B cell (primary cell): ENCODE data around the gene LAG3. TPM values are rescaled to one million over a fixed set of nuclear protein-coding genes. Genes with fewer than 3 reads are reported as not detected.

ENCODE experiments used
- ATAC-seq: fragments of 200-7000 bp; cut with Tn5 transposase; one replicate; pipeline ENCODE4 v1.10.0; 2021; ENCODE audit warnings: low read depth, mild to moderate bottlenecking, moderate number of reproducible peaks, moderate library complexity
- CTCF ChIA-PET: fragments of 350-600 bp; sonication (Branson Sonifier 250); formaldehyde crosslinking; loops from one replicate; lab custom pipeline; 2021; ENCODE audit warnings: antibody characterized with exemption, inconsistent platforms; lab: Charles Lee
- POLR2A ChIA-PET: fragments of 350-600 bp; sonication (Branson Sonifier 250); formaldehyde crosslinking; loops from one replicate; lab custom pipeline; 2021; ENCODE audit warnings: antibody characterized with exemption; lab: Charles Lee
- DNase-seq: peaks from one replicate; pipeline ENCODE4 v3.0.0; 2013
- H2AFZ ChIP-seq: 2 replicates; pipeline ENCODE4 v1.6.1; 2012; ENCODE audit warnings: mild to moderate bottlenecking, low read depth, low read length; ENCODE audit not compliant: insufficient read depth, poor library complexity, severe bottlenecking
- H3K27ac ChIP-seq, 2 donors: 1 replicate in 1 of 2; 2 replicates in 1 of 2; pipeline ENCODE4 v1.5.1; 2012 to 2013; ENCODE audit warnings: low read length in 2 of 2, mild to moderate bottlenecking in 2 of 2, moderate library complexity in 1 of 2
- H3K27me3 ChIP-seq, 4 experiments: fragments of 200-600 bp in 1 of 4; sonication (generic) in 1 of 4; replicated peaks in 1 of 4; 1 replicate in 2 of 4; 2 replicates in 2 of 4; pipeline versions ENCODE4 v1.6.1 to v1.7.0; 2013 to 2016; ENCODE audit warnings: low read length in 3 of 4, mild to moderate bottlenecking in 2 of 4, mixed read lengths in 1 of 4, moderate library complexity in 1 of 4; ENCODE audit not compliant: insufficient read depth in 4 of 4, control insufficient read depth in 3 of 4; ENCODE audit errors: control extremely low read depth in 1 of 4
- H3K36me3 ChIP-seq, 2 experiments: replicated peaks in 1 of 2; 1 replicate in 1 of 2; 2 replicates in 1 of 2; pipeline versions ENCODE4 v1.6.1 to v1.7.1; 2013; ENCODE audit warnings: low read length in 1 of 2; ENCODE audit not compliant: insufficient read depth in 2 of 2, control insufficient read depth in 1 of 2; ENCODE audit errors: control extremely low read depth in 1 of 2, extremely low read depth in 1 of 2
- H3K4me1 ChIP-seq, 2 donors: fragments of 200-600 bp in 1 of 2; sonication (generic) in 1 of 2; 1 replicate in 1 of 2; 2 replicates in 1 of 2; pipeline versions ENCODE4 v1.5.1 to v1.6.1; 2013 to 2017; ENCODE audit warnings: low read length in 2 of 2; ENCODE audit not compliant: control insufficient read depth in 2 of 2, insufficient read depth in 2 of 2
- H3K4me2 ChIP-seq: replicated peaks from 2 replicates; pipeline ENCODE3; 2012; ENCODE audit warnings: mild to moderate bottlenecking, low read depth, low read length; ENCODE audit not compliant: poor library complexity, severe bottlenecking
- H3K4me3 ChIP-seq, 5 experiments: fragments of 200-600 bp in 1 of 5; sonication (generic) in 1 of 5; 1 replicate in 3 of 5; 2 replicates in 2 of 5; pipeline versions ENCODE4 v1.5.1 to v1.7.0; 2011 to 2016; ENCODE audit warnings: low read length in 4 of 5, mild to moderate bottlenecking in 4 of 5, low read depth in 2 of 5, control low read depth in 1 of 5, moderate library complexity in 1 of 5; ENCODE audit not compliant: insufficient read depth in 1 of 5; ENCODE audit errors: control extremely low read depth in 1 of 5, extremely low read depth in 1 of 5
- H3K79me2 ChIP-seq: fragments of 200-600 bp; sonication (generic); one replicate; pipeline ENCODE4 v1.6.0; 2016; ENCODE audit warnings: low read length; ENCODE audit not compliant: control insufficient read depth, insufficient read depth
- H3K9ac ChIP-seq: fragments of 200-600 bp; sonication (generic); 2 replicates; pipeline ENCODE4 v1.6.1; 2017; ENCODE audit warnings: mild to moderate bottlenecking, low read length, moderate library complexity
- H3K9me3 ChIP-seq, 3 donors: one replicate each; pipeline versions ENCODE4 v1.6.1 to v1.7.1; 2013; ENCODE audit warnings: low read length in 2 of 3; ENCODE audit not compliant: control insufficient read depth in 2 of 3, insufficient read depth in 1 of 3; ENCODE audit errors: control extremely low read depth in 1 of 3
- H4K20me1 ChIP-seq: 2 replicates; pipeline ENCODE4 v1.6.0; 2012; ENCODE audit warnings: mild to moderate bottlenecking, low read length; ENCODE audit not compliant: insufficient read depth, control insufficient read depth, poor library complexity, severe bottlenecking
- H3K27ac Mint-ChIP-seq: one replicate; pipeline ENCODE4 v1.8.0; 2021; ENCODE audit warnings: mixed read lengths
- H3K27me3 Mint-ChIP-seq: one replicate; pipeline ENCODE4 v1.8.0; 2021; ENCODE audit warnings: mixed read lengths
- H3K4me1 Mint-ChIP-seq: one replicate; pipeline ENCODE4 v1.8.0; 2021; ENCODE audit warnings: mixed read lengths
- H3K4me3 Mint-ChIP-seq: one replicate; pipeline ENCODE4 v1.8.0; 2021; ENCODE audit warnings: mixed read lengths
- H3K9me3 Mint-ChIP-seq: one replicate; pipeline ENCODE4 v1.8.0; 2022; ENCODE audit warnings: mixed read lengths; ENCODE audit not compliant: insufficient read depth
- EZH2 ChIP-seq: IDR thresholded peaks from 2 replicates; pipeline ENCODE4 v1.6.1; 2012; ENCODE audit warnings: borderline replicate concordance, low read depth, mild to moderate bottlenecking, moderate library complexity, low read length; ENCODE audit not compliant: insufficient read depth, poor library complexity, severe bottlenecking
- WGBS: methylation state at CpG from one replicate; pipeline ENCODE4 v1.1.5; 2013; ENCODE audit warnings: missing lambda C conversion rate; ENCODE audit not compliant: insufficient coverage; 5-methylcytosine and 5-hydroxymethylcytosine counted together
- intact Hi-C: fragments of 100-400 bp; cut with micrococcal nuclease; formaldehyde crosslinking; loops from one replicate; pipeline ENCODE4 v1.10.0; 2022
- polyA plus RNA-seq: library from polyadenylated mRNA; depleted of rRNA; stranded (reverse); fragments of >200 nt; gene quantifications from 2 replicates; pipeline ENCODE4 v1.2.3, GENCODE V29; 2012
- total RNA-seq, 2 donors: library from RNA; stranded (reverse); fragments of 120-200 nt in 1 of 2; gene quantifications; 1 replicate in 1 of 2; 2 replicates in 1 of 2; pipeline versions ENCODE4 v1.2.3 to v1.2.4, GENCODE V29; 2013 to 2022
- TF ChIP-seq, protein P1 (sequence below): fragments of 200-600 bp; IDR thresholded peaks from one replicate; pipeline ENCODE4 v1.8.0; 2022; ENCODE audit warnings: antibody characterized with exemption, mild to moderate bottlenecking

Gene LAG3
- total and polyA plus RNA-seq, 2 donors (not counting 1 experiment from before 2014, with no cell fraction given): not detected

DNA sequence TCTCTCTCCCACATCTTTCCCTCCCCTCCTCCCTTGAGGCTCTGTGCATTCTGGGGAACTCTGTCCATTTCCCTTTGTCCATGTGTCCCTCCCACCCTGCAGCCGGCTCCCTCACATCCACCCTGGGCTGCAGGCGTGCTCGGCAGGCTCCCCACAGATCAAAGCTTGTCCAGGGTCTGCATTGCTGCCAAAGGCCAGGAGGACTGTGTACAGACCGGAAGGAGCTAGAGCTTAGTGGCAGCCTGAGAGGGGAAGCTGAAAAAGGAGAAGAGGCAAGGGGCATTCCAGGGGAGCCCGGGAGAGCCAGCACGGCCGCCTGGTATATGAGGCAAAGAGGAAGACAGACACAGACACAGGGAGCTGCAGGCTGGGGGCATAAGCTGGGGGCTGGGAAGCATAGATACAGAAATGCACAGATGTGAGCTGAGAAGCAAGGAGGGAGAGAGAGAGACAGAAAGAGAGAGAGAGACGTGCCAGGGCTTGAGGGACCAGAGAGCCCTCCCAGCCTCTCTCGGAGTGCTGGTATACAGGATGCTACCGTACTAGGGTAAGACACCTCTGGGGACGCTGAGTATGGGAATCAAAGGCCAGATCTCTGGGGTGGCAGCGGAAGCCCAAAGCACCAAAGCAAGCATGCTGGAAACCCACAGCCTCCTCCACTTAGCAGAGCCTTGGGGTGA, 20.3 kb downstream of the LAG3 start:
- Histone ChIP-seq H3K4me1 (peaks cover 13 to 19% of the 10 kb centered on the region in 2 donors), H3K27me3 (peaks cover 0 to 42% (median 4%) of the 10 kb centered on the region in 4 experiments), H3K9me3 (no peaks in the 10 kb centered on the region), H3K4me3 (no peak overlapping the region), H3K4me2 (peak overlapping the region; percentile 53), H3K27ac (no peak overlapping the region), H2AFZ (peak overlapping the region; percentile 48), H3K79me2 (no peaks in the 10 kb centered on the region), H4K20me1 (no peaks in the 10 kb centered on the region), H3K9ac (no peak overlapping the region), H3K36me3 (no peaks in the 10 kb centered on the region)
- no peaks in the 10 kb centered on the region for H3K9me3 Mint-ChIP-seq
- 13% methylated on average over 11 of the region's 12 CpGs for WGBS
- peaks cover 13% of the 10 kb centered on the region for H3K4me1 Mint-ChIP-seq
- no peak for TF ChIP-seq EZH2
- TF ChIP-seq, protein P1, sequence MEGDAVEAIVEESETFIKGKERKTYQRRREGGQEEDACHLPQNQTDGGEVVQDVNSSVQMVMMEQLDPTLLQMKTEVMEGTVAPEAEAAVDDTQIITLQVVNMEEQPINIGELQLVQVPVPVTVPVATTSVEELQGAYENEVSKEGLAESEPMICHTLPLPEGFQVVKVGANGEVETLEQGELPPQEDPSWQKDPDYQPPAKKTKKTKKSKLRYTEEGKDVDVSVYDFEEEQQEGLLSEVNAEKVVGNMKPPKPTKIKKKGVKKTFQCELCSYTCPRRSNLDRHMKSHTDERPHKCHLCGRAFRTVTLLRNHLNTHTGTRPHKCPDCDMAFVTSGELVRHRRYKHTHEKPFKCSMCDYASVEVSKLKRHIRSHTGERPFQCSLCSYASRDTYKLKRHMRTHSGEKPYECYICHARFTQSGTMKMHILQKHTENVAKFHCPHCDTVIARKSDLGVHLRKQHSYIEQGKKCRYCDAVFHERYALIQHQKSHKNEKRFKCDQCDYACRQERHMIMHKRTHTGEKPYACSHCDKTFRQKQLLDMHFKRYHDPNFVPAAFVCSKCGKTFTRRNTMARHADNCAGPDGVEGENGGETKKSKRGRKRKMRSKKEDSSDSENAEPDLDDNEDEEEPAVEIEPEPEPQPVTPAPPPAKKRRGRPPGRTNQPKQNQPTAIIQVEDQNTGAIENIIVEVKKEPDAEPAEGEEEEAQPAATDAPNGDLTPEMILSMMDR: no peak
- intact Hi-C loops: no loop called here
- CTCF ChIA-PET: interaction anchor here (0.8 to 1.4 kb wide), 3 partner anchors 13 to 157 kb away, joined by 3 to 4 read pairs (median 3); partner anchors contain the start of gene LPAR5
- POLR2A ChIA-PET: no interaction called here
- H3K27me3 Mint-ChIP-seq: peaks cover 40% of the 10 kb centered on the region
- peak overlapping the region; percentile 52 for H3K4me3 Mint-ChIP-seq
- DNase-seq (peak; percentile 65), ATAC-seq (peak; percentile 49)
- H3K27ac Mint-ChIP-seq: peak overlapping the region; percentile 64

DNA sequence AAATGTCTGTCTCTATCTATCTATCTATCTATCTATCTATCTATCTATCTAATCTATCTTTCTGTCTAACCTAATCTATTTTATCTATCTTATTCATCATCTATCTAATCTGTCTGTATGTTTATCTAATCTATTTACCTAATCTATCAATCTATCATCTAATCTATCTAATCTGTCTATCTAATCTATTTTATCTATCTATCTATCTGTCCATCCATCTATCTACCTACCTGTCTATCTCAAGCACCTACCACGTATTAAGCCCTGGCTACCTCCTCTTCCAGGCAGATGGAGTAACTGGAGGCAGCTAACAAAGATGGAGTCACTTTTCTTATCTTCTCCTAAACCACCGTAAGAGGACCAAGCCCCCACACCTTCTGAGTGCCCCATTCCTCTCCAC, 22.8 kb downstream of the LAG3 start:
- Mint-ChIP-seq H3K9me3 (no peaks in the 10 kb centered on the region), H3K4me1 (peaks cover 13% of the 10 kb centered on the region)

More for the DNA sequence above, 22.8 kb downstream of the LAG3 start:
- TF ChIP-seq EZH2: no peak
- TF ChIP-seq, protein P1: no peak
- 100% methylated on average over 2 of the region's 2 CpGs for WGBS
- Histone ChIP-seq H3K79me2 (no peaks in the 10 kb centered on the region), H3K27ac (no peak overlapping the region), H2AFZ (no peak overlapping the region), H3K4me2 (no peak overlapping the region), H3K4me1 (peaks cover 13 to 19% of the 10 kb centered on the region in 2 donors), H4K20me1 (no peaks in the 10 kb centered on the region), H3K36me3 (no peaks in the 10 kb centered on the region), H3K4me3 (no peak overlapping the region), H3K9ac (no peak overlapping the region), H3K27me3 (peaks cover 0 to 41% (median 4%) of the 10 kb centered on the region in 4 experiments), H3K9me3 (no peaks in the 10 kb centered on the region)
- ATAC-seq (no peak), DNase-seq (no peak)
- H3K27ac Mint-ChIP-seq: no peak overlapping the region
- no peak overlapping the region for H3K4me3 Mint-ChIP-seq
- H3K27me3 Mint-ChIP-seq: peaks cover 42% of the 10 kb centered on the region
- CTCF ChIA-PET: interaction anchor here (0.7 kb wide), 1 partner anchor 285 kb away, joined by 3 read pairs; no protein-coding TSS in a partner anchor
- POLR2A ChIA-PET: no interaction called here
- intact Hi-C loops: no loop called here
